ENCODE results near the gene SEC24C.
"Not testable (repeated sequence)": the region's sequence is repeated elsewhere in the genome, so short reads cannot be mapped to it uniquely, and the experiment has no call there.

SEC24C gene

DNA sequence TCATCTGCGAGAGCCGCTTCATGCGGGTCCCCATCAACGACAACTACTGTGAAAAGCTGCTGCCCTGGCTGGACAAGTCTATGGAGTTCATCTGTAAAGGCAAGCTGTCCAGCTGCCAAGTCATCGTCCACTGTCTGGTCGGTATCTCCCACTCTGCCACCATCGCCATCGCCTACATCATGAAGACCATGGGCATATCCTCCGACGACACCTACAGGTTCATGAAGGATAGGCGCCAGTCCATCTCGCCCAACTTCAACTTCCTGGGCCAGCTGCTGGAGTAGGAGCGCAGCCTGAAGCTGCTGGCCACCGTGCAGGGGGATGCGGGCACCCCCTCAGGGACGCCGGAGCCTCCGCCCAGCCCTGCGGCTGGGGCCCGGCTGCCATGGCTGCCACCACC, 11.7 kb upstream of the SEC24C start:
- no peak for DNase-seq (ENCODE audit: low read depth)

GRCh38 chr10:73732931-73733623, 11.1 kb upstream of the SEC24C start:
- no peak for DNase-seq (ENCODE audit: low read depth)

- no peak for DNase-seq (ENCODE audit: low read depth)
These were observed 10.0 kb upstream of the SEC24C start for GRCh38 chr10:73734028-73734720.

- no peak for DNase-seq (ENCODE audit: low read depth)
These were observed 9.3 kb upstream of the SEC24C start for GRCh38 chr10:73734796-73735305.

DNA sequence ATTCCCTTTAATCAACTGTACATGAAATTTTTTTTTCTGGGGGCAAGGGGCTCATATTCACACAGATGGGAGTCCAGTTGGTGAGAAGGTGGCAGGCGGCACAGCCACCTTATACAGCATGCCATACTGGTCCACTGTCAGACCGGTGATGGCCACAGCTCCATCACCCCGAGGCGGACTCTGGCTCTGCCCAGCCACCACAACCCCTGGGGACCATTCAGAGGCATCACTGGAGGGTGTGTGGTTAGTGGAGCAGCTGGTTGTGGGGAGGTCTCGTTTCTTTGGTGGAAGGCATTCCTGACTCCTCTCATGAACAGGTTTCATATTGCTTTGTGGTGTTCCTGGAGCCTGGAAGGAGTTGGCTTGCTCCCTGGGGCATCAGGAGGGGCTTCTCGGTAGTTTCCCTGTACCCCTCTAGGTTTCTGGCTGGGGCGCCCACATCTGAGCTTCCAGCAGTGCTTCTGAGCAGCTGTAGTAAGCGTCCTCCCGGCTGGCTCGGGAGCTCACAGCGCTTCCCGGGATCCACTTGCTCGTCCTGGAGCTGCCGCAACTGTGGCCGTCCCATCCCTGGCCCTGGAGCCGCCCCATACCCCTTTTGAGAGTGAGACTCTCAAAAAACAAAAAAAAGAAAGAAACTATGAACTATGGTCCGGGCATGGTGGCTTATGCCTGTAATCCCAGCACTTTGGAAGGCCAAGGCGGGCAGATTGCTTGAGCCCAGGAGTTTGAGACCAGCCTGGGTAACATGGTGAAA, 3.5 kb upstream of the SEC24C start:
- DNase-seq (ENCODE audit: low read depth), result not testable (repeated sequence)

- DNase-seq (ENCODE audit: low read depth), result no peak
These were observed 1.8 kb upstream of the SEC24C start for GRCh38 chr10:73742454-73742734.

GRCh38 chr10:73743327-73743904, 756 bp upstream of the SEC24C start:
- DNase-seq (ENCODE audit: low read depth), result no peak

DNA sequence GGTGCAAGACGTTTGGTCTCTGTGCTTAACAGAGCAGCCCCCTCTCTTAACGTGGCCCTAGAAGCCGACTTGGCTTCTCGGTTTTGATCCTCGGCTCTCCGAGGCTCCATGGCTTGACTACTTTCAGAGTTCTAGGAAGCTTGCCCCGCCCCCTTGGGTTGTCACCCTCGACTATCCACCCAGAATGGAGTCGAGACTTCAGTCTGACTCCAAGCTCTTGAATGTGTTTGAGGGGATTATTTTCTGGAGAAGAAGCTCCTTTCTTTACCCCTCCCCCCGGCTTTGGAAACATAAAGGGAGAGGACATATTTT, 448 bp downstream of the SEC24C start:
- DNase-seq (ENCODE audit: low read depth), result peak; percentile 44

DNA sequence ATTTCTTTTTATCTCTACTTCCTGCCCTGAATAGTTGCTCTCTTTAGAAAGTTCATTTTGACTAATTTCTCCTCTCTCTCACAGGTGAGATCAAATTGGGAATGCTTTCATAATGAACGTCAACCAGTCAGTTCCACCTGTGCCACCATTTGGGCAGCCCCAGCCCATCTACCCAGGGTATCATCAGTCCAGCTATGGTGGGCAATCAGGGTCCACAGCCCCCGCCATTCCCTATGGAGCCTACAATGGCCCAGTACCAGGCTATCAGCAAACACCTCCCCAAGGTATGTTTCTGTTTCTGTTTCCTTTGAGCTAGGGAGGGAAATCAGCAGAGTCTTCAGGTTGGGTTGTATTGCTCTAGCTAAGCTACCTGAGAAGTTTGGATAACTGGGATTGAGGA, 2.5 kb downstream of the SEC24C start:
- DNase-seq (ENCODE audit: low read depth), result no peak

- no peak for DNase-seq (ENCODE audit: low read depth)
These were observed 6.6 kb downstream of the SEC24C start for GRCh38 chr10:73750819-73751218.

DNA sequence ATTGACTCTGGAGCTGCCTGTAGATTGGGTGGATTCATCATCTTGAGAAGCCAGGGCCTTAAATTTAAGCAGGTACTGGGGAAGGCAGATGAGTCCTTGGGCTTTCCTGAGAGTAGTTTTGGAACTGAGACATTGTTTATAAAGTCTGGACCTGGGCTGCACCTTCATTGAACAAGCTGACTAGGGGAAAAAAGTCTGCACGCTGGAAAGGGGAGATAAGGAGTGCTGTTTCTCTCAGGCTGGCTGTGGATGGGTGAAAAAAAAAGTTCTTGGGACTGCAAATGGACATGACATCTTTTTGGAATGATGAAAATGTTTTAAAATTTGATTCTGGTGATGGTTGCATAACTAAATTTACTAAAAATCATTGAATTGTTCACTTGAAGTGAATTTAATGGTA, 12.0 kb downstream of the SEC24C start:
- DNase-seq (ENCODE audit: low read depth), result no peak

DNA sequence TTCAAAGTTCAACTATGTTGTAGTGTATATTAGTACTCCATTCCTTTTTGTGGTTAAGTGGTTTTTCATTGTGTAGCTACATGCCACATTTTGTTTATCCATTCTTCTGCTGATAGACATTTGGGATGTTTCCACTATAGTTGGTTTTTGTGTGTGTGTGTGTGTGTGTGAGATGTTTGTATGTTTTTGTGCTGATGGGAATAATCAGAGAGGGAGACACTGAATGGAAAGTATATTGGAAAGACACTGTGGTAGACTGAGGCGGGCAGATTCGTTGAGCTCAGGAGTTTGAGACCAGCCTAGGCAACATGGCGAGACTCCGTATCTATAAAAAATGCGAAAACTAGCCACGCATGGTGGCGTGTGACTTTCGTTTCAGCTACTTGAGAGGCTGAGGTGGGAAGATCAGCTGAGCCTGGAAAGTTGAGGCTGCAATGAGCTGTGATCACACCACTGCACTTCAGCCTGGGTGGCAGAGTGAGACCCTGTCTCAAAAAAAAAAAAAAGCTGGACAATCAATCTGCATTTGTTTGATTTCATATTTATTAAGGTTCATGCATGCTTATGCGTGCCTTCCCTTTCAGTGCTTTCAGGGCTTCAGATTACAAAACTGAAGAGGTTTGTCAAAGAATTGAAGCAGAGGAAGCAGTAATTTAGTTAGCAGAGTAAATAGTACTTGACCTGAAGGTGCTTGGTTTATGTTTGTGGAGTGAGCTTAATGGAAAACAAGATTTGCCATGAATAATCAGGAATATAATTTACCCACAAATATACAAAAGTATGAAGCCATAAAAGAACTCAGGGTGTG, 14.7 kb downstream of the SEC24C start:
- DNase-seq (ENCODE audit: low read depth), result no peak

DNA sequence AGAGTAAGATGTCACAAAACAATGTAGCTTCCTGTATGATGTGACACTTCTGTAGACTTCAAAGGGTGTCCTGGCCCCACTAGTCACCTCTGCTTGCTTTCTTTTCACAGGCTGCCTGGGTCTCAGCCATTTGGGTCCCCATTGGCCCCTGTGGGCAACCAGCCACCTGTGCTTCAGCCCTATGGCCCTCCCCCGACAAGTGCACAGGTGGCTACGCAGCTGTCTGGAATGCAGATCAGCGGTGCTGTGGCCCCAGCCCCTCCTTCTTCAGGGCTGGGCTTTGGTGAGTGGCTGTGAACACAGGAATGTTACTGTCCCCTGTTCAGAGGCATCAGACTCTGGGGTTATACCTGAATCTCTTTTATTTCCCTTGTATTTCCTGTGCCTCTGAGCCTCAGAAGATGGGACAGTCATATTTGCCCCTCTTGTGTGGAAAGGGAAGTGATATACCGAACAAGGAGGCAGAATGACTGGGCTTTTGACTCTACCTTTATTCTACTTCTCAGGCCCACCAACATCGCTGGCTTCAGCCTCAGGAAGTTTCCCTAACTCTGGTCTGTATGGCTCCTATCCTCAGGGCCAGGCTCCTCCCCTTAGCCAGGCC, 15.4 kb downstream of the SEC24C start:
- DNase-seq (ENCODE audit: low read depth), result peak; percentile 64

DNA sequence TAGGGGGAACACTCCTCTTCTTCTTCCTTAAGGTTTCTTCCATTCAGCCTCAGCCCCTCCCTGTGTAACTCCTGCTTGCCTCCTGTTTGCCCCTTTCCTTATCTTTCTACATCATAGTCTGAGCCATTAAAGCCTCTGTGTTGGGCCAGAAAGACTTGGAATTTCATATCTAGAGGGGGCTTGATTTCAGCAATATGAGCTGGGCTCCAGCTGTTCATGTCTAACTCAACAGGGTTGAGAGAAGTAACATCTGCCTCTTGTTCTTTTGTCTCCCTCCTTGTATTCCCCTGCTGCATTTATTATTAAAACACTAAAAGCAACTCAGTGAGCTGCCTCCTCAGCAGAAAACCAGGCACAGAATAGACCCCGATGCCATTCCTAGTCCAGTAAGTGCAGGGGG, 17.6 kb downstream of the SEC24C start:
- DNase-seq (ENCODE audit: low read depth), result no peak

DNA sequence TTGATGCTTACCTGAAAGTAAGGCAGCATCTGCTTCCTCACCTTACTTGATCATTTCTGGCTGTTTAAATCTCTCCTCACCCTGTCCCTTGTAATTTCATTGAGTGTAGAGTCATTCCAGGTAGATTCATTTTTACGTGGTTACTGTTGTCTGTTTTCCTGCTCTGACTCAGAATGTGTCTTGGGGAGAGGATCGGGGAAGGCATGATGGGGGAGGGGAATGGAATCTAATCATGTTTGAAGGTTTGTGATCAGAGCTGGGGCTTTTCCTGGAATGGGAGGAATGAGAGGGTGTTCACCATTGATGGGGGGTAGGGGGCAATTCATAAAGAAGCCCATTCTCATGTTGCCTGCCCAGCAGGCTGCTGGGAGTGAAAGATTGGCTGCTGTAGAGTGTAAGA, 18.7 kb downstream of the SEC24C start:
- DNase-seq (ENCODE audit: low read depth), result no peak

- DNase-seq (ENCODE audit: low read depth), result no peak
These were observed 19.2 kb downstream of the SEC24C start for GRCh38 chr10:73763343-73763742.

- DNase-seq (ENCODE audit: low read depth), result no peak
These were observed 20.9 kb downstream of the SEC24C start for GRCh38 chr10:73765066-73765465.

DNA sequence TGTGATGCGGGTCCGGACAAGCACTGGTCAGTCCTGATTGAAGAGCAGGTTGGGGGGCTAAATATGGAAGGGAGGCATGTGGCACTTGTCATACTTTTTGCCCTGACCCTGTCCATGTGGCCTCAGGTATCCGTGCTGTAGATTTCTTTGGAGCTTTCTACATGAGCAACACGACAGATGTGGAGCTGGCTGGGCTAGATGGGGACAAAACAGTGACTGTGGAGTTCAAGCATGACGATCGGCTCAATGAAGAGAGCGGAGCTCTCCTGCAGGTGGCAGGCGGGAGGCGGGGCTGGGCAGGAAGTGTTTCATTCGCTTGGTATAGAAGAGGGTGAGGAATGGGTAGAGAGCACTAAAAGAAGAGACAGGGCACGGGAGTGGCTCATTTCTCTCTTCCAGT, 24.7 kb downstream of the SEC24C start:
- DNase-seq (ENCODE audit: low read depth), result peak; percentile 33

DNA sequence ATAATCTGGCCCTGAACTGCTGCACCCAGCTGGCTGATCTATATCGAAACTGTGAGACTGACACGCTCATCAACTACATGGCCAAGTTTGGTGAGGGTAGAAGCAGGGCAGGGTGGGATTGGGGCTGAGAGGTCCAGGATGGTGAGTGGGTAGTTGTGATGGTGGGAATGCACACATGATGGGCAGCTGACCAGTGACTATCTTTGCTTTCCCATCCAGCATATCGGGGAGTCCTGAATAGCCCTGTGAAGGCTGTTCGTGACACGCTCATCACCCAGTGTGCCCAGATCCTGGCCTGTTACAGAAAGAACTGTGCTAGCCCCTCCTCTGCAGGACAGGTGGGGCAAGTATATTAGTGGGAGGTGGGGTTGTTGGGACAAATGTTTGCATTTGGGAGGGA, 25.2 kb downstream of the SEC24C start:
- DNase-seq (ENCODE audit: low read depth), result no peak

- DNase-seq (ENCODE audit: low read depth), result peak; percentile 62
These were observed 27.6 kb downstream of the SEC24C start for GRCh38 chr10:73771722-73772280.

Measured in activated gamma-delta T cell treated with anti-CD3 and anti-CD28 coated beads, Interleukin-2, amount 50 U/mL, for 16 hours (primary cell).